ENCODE results near the gene INSYN2B. TPM values are rescaled to one million over a fixed set of nuclear protein-coding genes. Genes with fewer than 3 reads are reported as not detected.

Gene INSYN2B
- total RNA-seq, 3 donors from 2014 or later (not counting 1 experiment from before 2014, with no cell fraction given) = not detected

DNA sequence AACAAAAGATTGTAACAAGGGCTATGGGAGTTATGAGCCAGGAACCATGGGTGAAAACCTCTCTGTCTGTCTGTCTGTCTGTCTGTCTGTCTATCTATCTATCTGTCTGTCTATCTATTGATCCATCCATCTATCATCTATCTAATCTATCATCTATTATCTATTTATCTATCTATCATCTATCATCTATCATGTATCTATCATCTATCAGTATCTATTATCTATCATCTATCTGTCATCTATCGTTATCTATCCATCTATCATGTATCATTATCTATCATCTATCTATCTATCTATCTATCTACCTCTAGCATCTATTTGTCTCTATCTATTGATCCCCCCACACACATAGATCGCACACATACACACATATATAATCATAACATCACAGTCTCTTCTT lies 112.9 kb downstream of the INSYN2B start:
- TF ChIP-seq, protein P1, sequence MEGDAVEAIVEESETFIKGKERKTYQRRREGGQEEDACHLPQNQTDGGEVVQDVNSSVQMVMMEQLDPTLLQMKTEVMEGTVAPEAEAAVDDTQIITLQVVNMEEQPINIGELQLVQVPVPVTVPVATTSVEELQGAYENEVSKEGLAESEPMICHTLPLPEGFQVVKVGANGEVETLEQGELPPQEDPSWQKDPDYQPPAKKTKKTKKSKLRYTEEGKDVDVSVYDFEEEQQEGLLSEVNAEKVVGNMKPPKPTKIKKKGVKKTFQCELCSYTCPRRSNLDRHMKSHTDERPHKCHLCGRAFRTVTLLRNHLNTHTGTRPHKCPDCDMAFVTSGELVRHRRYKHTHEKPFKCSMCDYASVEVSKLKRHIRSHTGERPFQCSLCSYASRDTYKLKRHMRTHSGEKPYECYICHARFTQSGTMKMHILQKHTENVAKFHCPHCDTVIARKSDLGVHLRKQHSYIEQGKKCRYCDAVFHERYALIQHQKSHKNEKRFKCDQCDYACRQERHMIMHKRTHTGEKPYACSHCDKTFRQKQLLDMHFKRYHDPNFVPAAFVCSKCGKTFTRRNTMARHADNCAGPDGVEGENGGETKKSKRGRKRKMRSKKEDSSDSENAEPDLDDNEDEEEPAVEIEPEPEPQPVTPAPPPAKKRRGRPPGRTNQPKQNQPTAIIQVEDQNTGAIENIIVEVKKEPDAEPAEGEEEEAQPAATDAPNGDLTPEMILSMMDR (IDR thresholded peaks at IDR 0.05) = no peak

GRCh38 chr5:169864483-169864882 lies 115.8 kb downstream of the INSYN2B start:
- no peak overlapping the region for H3K27ac Mint-ChIP-seq

More for the DNA sequence above, 112.9 kb downstream of the INSYN2B start:
- ATAC-seq (no peak), DNase-seq (no peak)
- no peak overlapping the region for H3K4me3 ChIP-seq (ENCODE audit: low read length)
- WGBS (ENCODE audit: insufficient coverage) = 100% methylated on average over 2 of the region's 2 CpGs
- no peak overlapping the region for H3K4me3 Mint-ChIP-seq
- no peaks in the 10 kb centered on the region for H3K36me3 Mint-ChIP-seq
- no peaks in the 10 kb centered on the region for H3K9me3 Mint-ChIP-seq
- peak overlapping the region in 1 of 2 donors; percentile 35 for H3K27ac Mint-ChIP-seq
- no peaks in the 10 kb centered on the region for H3K9me3 ChIP-seq (ENCODE audit: control insufficient read depth, insufficient read depth, low read length)
- no peak overlapping the region for H3K27ac ChIP-seq (ENCODE audit: low read length)
- intact Hi-C loops (cut with micrococcal nuclease) = no loop called here
- H3K4me1 ChIP-seq (ENCODE audit: control insufficient read depth, insufficient read depth, low read length) = no peaks in the 10 kb centered on the region
- no peaks in the 10 kb centered on the region for H3K27me3 Mint-ChIP-seq (ENCODE audit: low read depth in 2 of 2)
- H3K4me1 Mint-ChIP-seq = peaks cover 42 to 58% of the 10 kb centered on the region in 2 donors
- H3K36me3 ChIP-seq (ENCODE audit: control insufficient read depth, insufficient read depth, low read length) = peaks cover 9% of the 10 kb centered on the region
- no peaks in the 10 kb centered on the region for H3K27me3 ChIP-seq (ENCODE audit: control insufficient read depth, insufficient read depth, low read length)

GRCh38 chr5:169862391-169862811 lies 117.9 kb downstream of the INSYN2B start:
- Mint-ChIP-seq H3K27ac (peak overlapping the region in 1 of 2 donors; percentile 73), H3K4me3 (no peak overlapping the region)

More at GRCh38 chr5:169864483-169864882, 115.8 kb downstream of the INSYN2B start:
- no peak for DNase-seq
- Histone ChIP-seq H3K4me1 (ENCODE audit: control insufficient read depth, insufficient read depth, low read length) (no peaks in the 10 kb centered on the region), H3K36me3 (ENCODE audit: control insufficient read depth, insufficient read depth, low read length) (peaks cover 7% of the 10 kb centered on the region), H3K27me3 (ENCODE audit: control insufficient read depth, insufficient read depth, low read length) (no peaks in the 10 kb centered on the region), H3K9me3 (ENCODE audit: control insufficient read depth, insufficient read depth, low read length) (no peaks in the 10 kb centered on the region), H3K4me3 (ENCODE audit: low read length) (no peak overlapping the region), H3K27ac (ENCODE audit: low read length) (no peak overlapping the region)
- TF ChIP-seq, protein P1 (IDR thresholded peaks at IDR 0.05) = no peak
- no CpG with 5 or more reads among the region's 1 CpG for WGBS (ENCODE audit: insufficient coverage)
- ATAC-seq = no peak
- Mint-ChIP-seq H3K9me3 (no peaks in the 10 kb centered on the region), H3K36me3 (no peaks in the 10 kb centered on the region), H3K4me3 (no peak overlapping the region), H3K4me1 (peaks cover 60 to 68% of the 10 kb centered on the region in 2 donors), H3K27me3 (ENCODE audit: low read depth in 2 of 2) (no peaks in the 10 kb centered on the region)
- intact Hi-C loops (cut with micrococcal nuclease) = no loop called here

More at GRCh38 chr5:169862391-169862811, 117.9 kb downstream of the INSYN2B start:
- intact Hi-C loops (cut with micrococcal nuclease) = no loop called here
- Histone ChIP-seq H3K4me1 (ENCODE audit: control insufficient read depth, insufficient read depth, low read length) (no peaks in the 10 kb centered on the region), H3K4me3 (ENCODE audit: low read length) (no peak overlapping the region), H3K27ac (ENCODE audit: low read length) (no peak overlapping the region), H3K36me3 (ENCODE audit: control insufficient read depth, insufficient read depth, low read length) (peaks cover 2% of the 10 kb centered on the region), H3K9me3 (ENCODE audit: control insufficient read depth, insufficient read depth, low read length) (no peaks in the 10 kb centered on the region), H3K27me3 (ENCODE audit: control insufficient read depth, insufficient read depth, low read length) (no peaks in the 10 kb centered on the region)
- no peaks in the 10 kb centered on the region for H3K9me3 Mint-ChIP-seq
- peaks cover 64 to 71% of the 10 kb centered on the region in 2 donors for H3K4me1 Mint-ChIP-seq
- H3K36me3 Mint-ChIP-seq = no peaks in the 10 kb centered on the region
- ATAC-seq (no peak), DNase-seq (no peak)
- no peaks in the 10 kb centered on the region for H3K27me3 Mint-ChIP-seq (ENCODE audit: low read depth in 2 of 2)
- WGBS (ENCODE audit: insufficient coverage) = 91% methylated on average over 4 of the region's 4 CpGs
- TF ChIP-seq, protein P1 (IDR thresholded peaks at IDR 0.05) = no peak

Data from natural killer cell (primary cell).